Measurements from ENCODE around the gene LRRC53. TPM values are rescaled to one million over a fixed set of nuclear protein-coding genes. Genes with fewer than 3 reads are reported as not detected.

Gene LRRC53
- total RNA-seq, 1 experiment from 2014 or later, result not detected

DNA sequence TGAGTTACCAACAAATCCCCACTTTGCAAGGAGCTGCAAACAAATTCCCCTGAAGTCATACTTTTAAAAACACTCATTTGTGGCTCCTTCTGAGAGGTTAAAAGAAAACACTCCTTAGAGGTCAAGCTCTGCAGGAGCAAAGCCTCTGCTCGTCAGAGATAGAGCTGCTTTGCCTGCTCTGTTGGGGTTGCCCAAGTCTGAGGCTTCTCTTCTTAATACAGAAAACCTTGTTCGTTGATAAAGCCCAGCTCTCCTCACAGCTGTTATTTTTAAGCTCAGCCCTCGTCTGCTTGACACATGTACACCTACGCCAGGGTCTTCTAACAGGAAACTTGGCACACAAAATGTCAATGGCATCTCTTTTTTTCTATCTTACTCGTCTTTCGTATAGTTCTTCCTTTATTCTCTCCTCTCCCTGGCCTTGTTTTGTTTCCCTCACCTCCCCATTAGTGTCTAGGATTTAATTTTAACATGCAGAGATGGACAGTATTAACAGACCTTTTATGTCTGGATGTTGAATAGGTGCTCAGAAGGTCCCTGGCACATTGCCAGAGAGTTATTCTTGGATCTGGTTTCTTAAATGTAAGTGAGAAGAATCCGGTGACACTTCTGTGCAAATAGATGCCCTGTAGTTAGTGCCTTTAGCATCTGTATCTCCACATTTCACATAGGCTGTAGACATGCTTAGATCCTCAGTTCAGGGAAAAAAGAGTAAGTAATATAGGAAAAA lies 86.0 kb downstream of the LRRC53 start:
- no peak overlapping the region for H3K4me3 ChIP-seq (ENCODE audit: low read depth in 2 of 2, low read length in 2 of 2)
- ChIA-PET CTCF (no interaction called here), POLR2A (no interaction called here)
- ATAC-seq (no peak), DNase-seq (ENCODE audit: low read depth, low spot score) (no peak)
- TF ChIP-seq CTCF (IDR thresholded peaks at IDR 0.05) (no peak), REST (IDR thresholded peaks at IDR 0.05; ENCODE audit: insufficient read depth in 1 of 2, low read depth in 2 of 2, low read length in 1 of 2) (no peak), POLR2AphosphoS5 (IDR thresholded peaks at IDR 0.05; ENCODE audit: low read depth, low read length) (no peak), SIN3A (IDR thresholded peaks at IDR 0.05; ENCODE audit: borderline replicate concordance, insufficient read depth, low read depth, low read length) (no peak), TCF7L2 (IDR thresholded peaks at IDR 0.05; ENCODE audit: low read depth, low read length) (no peak)
- no TSS peak for BruUV-seq (replicated peaks)
- H3K4me1 ChIP-seq (ENCODE audit: control insufficient read depth, insufficient read depth, low read length), result no peaks in the 10 kb centered on the region
- H3K27ac ChIP-seq (ENCODE audit: low read length), result no peak overlapping the region
- no peaks in the 10 kb centered on the region for H3K27me3 ChIP-seq (ENCODE audit: control insufficient read depth, insufficient read depth, low read length)
- intact Hi-C loops (cut with micrococcal nuclease; ENCODE audit: unreplicated experiment) (no loop called here), in situ Hi-C loops (cut with HindIII; ENCODE audit: low pct_unique_long_range_greater_than_20kb, low sequenced_read_pairs) (no loop called here)
- no peaks in the 10 kb centered on the region for H3K9me3 ChIP-seq (ENCODE audit: control insufficient read depth, insufficient read depth, low read depth, low read length)
- H3K36me3 ChIP-seq (ENCODE audit: control insufficient read depth, insufficient read depth, low read length), result no peaks in the 10 kb centered on the region

DNA sequence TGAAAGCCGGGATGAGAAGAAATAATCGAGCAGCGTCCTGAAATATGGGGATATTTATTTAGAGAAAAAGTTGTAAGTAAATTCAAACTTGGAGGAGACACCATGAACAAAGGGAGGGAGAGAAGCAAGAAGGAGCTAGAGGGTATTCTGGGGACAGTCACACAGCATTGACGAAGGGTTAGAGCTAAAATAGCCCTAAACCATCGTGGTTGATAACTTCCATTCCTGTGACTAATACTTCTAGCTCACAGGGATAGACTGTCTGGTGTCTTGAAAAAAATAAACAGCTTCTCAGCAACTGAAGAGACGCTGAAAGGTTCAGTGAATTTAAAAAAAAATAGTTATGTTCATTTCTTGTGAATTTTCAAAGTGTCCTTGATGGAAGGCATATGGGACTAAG lies 86.7 kb downstream of the LRRC53 start:
- POLR2A ChIA-PET, result no interaction called here
- in situ Hi-C loops (cut with HindIII; ENCODE audit: low pct_unique_long_range_greater_than_20kb, low sequenced_read_pairs), result no loop called here

More for the DNA sequence above, 86.7 kb downstream of the LRRC53 start:
- DNase-seq (ENCODE audit: low read depth, low spot score), result no peak
- Histone ChIP-seq H3K9me3 (ENCODE audit: control insufficient read depth, insufficient read depth, low read depth, low read length) (no peaks in the 10 kb centered on the region), H3K36me3 (ENCODE audit: control insufficient read depth, insufficient read depth, low read length) (no peaks in the 10 kb centered on the region), H3K4me3 (ENCODE audit: low read depth in 2 of 2, low read length in 2 of 2) (no peak overlapping the region), H3K27me3 (ENCODE audit: control insufficient read depth, insufficient read depth, low read length) (no peaks in the 10 kb centered on the region), H3K4me1 (ENCODE audit: control insufficient read depth, insufficient read depth, low read length) (no peaks in the 10 kb centered on the region), H3K27ac (ENCODE audit: low read length) (no peak overlapping the region)
- intact Hi-C loops (cut with micrococcal nuclease; ENCODE audit: unreplicated experiment), result no loop called here
- BruUV-seq (replicated peaks), result no TSS peak
- CTCF ChIA-PET, result no interaction called here
- TF ChIP-seq TCF7L2 (IDR thresholded peaks at IDR 0.05; ENCODE audit: low read depth, low read length) (no peak), CTCF (IDR thresholded peaks at IDR 0.05) (no peak), POLR2AphosphoS5 (IDR thresholded peaks at IDR 0.05; ENCODE audit: low read depth, low read length) (no peak), REST (IDR thresholded peaks at IDR 0.05; ENCODE audit: insufficient read depth in 1 of 2, low read depth in 2 of 2, low read length in 1 of 2) (no peak), SIN3A (IDR thresholded peaks at IDR 0.05; ENCODE audit: borderline replicate concordance, insufficient read depth, low read depth, low read length) (no peak)
- no peak for ATAC-seq
